SU-DHL-6 (cell line): ENCODE data around the gene PPCS.

Source experiments
- EZH2phosphoT487 ChIP-seq: fragments of 200-600 bp; sonication (generic), shearing (Covaris generic); conservative IDR thresholded peaks from 2 replicates; pipeline ENCODE4 v1.6.1; 2018; ENCODE audit warnings: mild to moderate bottlenecking, antibody characterized with exemption, low read length, moderate library complexity, mixed read lengths
- TF ChIP-seq, protein P1 (sequence below): fragments of 200-600 bp; sonication (generic); IDR thresholded peaks from one replicate; pipeline ENCODE4 v1.5.1; 2017; ENCODE audit warnings: antibody characterized with exemption, mild to moderate bottlenecking, low read length, moderate library complexity; ENCODE audit not compliant: insufficient read depth, poor library complexity, severe bottlenecking

DNA sequence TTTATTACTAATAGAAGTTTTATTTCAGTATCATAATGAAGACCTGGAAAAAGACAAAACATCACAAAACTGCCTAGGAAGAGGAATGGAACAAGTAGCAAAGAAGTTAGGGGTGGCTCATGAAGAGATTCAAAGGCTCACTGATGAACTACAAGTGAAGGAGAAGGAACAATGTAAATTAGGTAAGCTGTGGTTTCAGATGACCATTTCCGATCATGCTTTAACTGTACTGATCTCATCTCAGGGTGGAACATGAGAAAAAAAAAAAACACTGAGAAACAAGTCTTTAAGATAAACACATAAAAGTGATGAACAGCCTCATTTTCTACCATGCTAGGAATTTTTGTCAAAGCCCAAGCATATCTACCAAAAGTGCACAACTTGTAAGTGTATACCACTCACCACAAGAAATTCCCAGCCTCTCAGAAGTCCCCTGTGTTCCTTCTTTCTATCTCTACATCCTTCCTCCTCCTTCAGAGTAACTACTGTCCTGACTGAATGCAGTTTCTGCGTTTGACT, 26.4 kb downstream of the PPCS start:
- TF ChIP-seq, protein P1, sequence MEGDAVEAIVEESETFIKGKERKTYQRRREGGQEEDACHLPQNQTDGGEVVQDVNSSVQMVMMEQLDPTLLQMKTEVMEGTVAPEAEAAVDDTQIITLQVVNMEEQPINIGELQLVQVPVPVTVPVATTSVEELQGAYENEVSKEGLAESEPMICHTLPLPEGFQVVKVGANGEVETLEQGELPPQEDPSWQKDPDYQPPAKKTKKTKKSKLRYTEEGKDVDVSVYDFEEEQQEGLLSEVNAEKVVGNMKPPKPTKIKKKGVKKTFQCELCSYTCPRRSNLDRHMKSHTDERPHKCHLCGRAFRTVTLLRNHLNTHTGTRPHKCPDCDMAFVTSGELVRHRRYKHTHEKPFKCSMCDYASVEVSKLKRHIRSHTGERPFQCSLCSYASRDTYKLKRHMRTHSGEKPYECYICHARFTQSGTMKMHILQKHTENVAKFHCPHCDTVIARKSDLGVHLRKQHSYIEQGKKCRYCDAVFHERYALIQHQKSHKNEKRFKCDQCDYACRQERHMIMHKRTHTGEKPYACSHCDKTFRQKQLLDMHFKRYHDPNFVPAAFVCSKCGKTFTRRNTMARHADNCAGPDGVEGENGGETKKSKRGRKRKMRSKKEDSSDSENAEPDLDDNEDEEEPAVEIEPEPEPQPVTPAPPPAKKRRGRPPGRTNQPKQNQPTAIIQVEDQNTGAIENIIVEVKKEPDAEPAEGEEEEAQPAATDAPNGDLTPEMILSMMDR, result no peak
- no peak for TF ChIP-seq EZH2phosphoT487
